ENCODE results near the gene DCAF8.
A peak's percentile ranks its signal among the peaks of the same experiment; 100 is the strongest.

The DCAF8 gene

DNA sequence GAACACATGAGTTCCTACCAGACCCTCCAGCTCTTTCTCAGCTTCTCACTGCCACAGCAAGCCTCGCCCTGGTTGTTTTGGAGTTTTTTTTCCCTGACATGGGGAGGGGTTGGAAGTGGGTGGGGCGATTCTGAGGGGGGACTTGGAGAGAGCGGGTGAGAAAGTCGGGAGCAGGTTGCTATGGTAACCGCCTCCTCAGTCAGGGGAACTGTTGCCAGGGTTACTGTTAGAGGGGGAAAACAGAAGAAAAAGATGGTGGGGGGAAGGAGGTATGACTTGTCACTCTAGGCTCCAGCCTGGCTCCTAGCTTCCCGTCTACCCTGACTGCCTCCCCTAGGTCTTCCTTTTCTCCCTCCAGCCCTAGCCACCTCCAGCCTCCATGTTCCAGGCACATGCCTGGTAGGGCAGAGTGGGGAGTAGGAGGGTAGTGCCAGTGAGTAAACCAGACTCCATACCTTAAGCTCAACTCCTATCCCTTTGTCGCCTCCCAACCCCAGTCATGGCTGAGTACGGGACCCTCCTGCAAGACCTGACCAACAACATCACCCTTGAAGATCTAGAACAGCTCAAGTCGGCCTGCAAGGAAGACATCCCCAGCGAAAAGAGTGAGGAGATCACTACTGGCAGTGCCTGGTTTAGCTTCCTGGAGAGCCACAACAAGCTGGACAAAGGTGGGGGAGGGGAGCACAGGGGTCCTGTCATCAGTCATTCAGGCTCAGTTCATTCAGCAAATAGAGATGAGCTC is 51.1 kb downstream of the DCAF8 start:
- Histone ChIP-seq H3K9me3 (no peaks in the 10 kb centered on the region), H3K4me1 (peaks cover 4% of the 10 kb centered on the region; the same call in 1 of the 2 replicates), H3K36me3 (replicated peaks) (peaks cover 66% of the 10 kb centered on the region), H3K4me3 (no peak overlapping the region), H3K27me3 (ENCODE audit: low read depth) (no peaks in the 10 kb centered on the region)
- in situ Hi-C loops (cut with MboI; ENCODE audit: low sequenced_read_pairs): no loop called here
- no peak for DNase-seq (ENCODE audit: low spot score in 2 of 2)

DNA sequence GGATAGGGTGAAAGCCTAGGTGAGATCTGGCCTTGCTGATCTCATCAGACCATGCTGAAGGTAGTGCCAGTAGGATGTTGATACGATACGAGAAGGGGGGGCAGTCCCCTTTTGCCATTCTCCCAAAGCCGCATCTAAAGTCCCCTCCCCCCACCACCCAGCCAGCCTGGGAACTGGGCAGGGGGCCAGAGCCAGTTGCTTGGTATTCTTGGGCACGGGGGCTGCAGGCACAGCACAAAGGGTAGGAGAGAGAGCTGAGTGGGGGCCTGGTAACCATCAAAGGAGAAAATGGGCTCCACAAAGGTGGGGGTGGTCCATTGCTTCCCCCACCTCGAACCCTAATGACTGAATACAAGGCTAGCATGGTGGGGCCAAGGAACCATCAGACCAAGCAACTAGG is 51.8 kb downstream of the DCAF8 start:
- Histone ChIP-seq H3K4me3 (no peak overlapping the region), H3K9me3 (no peaks in the 10 kb centered on the region), H3K27me3 (ENCODE audit: low read depth) (no peaks in the 10 kb centered on the region), H3K36me3 (replicated peaks) (peaks cover 62% of the 10 kb centered on the region), H3K4me1 (peaks cover 6% of the 10 kb centered on the region; the same call in 1 of the 2 replicates)
- no peak for DNase-seq (ENCODE audit: low spot score in 2 of 2)
- in situ Hi-C loops (cut with MboI; ENCODE audit: low sequenced_read_pairs): no loop called here

DNA sequence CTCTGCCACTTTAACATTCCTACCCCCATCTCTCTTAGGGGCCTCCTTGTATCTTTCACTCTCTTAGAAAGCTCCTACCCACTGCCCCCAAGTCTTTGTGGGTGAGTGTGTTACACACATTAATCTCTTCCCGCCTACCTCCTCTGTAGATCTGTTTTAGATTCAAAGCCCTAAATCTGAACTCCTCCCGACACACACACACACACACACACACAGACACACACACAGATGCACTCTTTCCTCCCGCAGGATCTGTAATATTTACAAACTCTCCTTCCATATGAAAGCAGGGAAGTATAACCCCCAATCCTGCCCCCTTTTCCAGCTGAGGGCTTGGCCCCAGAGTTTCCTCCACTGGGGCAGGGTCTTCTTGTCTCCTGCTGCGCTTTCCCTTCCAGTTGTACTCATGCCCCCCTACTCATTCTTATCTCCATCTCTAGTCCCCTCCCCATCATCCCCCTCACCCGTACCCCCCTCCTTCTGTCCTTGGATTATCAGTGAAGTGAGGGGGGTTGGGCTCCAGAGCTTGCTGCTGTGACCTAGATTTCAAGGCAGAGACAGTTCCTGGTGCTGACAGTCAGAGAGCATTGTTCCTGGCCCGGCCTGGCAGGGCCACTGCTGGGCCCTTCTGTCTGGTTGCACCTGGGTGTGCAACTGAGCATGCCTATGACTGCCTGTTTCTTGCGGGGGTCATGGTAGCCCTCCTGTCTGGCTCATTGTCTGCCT is 52.9 kb downstream of the DCAF8 start:
- in situ Hi-C loops (cut with MboI; ENCODE audit: low sequenced_read_pairs): no loop called here
- peaks cover 6% of the 10 kb centered on the region; the same call in 1 of the 2 replicates for H3K4me1 ChIP-seq

DNA sequence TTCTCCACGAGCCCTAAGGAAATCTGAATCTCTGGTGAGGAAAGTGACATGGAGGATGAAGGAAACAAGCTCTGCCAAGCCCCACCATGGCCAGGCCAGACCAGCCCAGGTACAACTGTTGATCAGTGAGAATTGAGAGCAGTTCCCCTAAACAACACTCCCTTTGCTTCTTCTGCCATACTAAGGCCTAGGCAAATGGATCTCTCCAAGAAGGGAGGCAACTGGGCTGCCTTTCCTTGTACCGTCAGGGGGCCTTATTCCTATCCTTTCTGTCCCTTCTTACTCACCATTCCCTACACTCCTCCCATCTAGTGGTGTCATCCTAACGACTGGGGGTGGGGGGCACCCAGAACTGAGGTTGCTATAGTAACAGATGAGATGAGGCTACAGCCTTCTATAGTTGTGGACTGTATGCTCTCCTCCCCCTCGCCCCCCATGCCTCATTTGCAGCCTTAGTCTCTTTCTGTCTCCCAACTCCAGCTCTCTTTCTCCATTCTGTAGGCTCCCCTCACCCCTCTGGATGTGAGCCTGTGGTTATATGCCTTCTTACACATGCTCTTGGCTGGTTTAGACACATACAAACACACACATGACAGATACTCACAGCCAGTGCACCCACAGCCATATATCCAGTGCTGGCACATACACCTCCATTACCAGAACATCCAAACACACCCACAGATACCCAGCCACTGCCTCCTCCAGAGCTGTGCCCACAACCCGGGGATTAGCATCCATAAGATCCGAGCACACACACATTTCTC is 53.6 kb downstream of the DCAF8 start:
- DNase-seq (ENCODE audit: low spot score in 2 of 2): no peak
- H3K9me3 ChIP-seq: no peaks in the 10 kb centered on the region
- in situ Hi-C loops (cut with MboI; ENCODE audit: low sequenced_read_pairs): no loop called here
- H3K4me1 ChIP-seq: peaks cover 6% of the 10 kb centered on the region; the same call in 1 of the 2 replicates
- no peaks in the 10 kb centered on the region for H3K27me3 ChIP-seq (ENCODE audit: low read depth)
- H3K4me3 ChIP-seq: no peak overlapping the region
- H3K36me3 ChIP-seq (replicated peaks): peaks cover 44% of the 10 kb centered on the region

More for the DNA sequence above, 52.9 kb downstream of the DCAF8 start:
- H3K36me3 ChIP-seq (replicated peaks): peaks cover 51% of the 10 kb centered on the region
- no peaks in the 10 kb centered on the region for H3K9me3 ChIP-seq
- H3K4me3 ChIP-seq: no peak overlapping the region
- no peaks in the 10 kb centered on the region for H3K27me3 ChIP-seq (ENCODE audit: low read depth)
- no peak for DNase-seq (ENCODE audit: low spot score in 2 of 2)

DNA sequence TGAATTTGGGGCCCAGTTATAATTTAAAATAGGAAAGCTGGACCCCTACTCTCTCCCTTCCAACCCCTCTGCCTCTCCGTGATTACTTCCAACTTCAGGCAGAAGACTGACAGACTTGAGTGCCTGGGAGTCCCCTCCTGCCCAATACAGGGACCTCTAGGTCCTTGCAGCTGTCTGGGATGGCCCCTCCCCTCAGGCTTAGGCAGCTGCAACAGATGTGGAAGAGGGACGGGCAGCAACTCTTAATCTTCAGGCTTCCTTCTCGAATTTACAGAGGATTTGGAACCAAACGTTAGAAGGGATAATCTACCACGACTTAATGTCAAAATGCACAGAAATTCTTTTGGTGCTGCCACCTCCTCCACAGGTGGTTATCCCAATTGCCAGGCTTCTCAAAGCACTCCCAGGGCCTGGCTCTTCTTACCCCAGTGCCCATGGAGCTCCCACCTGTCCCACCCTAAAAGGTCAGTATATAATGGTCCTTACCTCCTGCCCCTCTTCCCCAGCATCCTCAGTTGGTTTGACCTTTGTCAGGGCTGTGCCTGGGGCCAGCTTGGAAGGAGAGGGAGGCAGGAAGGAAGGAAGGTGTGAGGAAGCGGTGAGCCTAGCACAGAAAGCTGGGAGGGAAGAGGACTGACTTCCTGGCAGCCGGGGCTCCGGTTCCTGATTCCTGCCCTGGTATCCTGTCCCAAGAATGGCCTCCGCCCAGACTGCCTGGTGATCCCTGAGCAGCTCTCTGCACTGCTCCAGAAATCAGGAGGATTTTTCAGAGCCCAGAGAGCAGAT is 54.4 kb downstream of the DCAF8 start:
- in situ Hi-C loops (cut with MboI; ENCODE audit: low sequenced_read_pairs): no loop called here
- DNase-seq (ENCODE audit: low spot score in 2 of 2): no peak

DNA sequence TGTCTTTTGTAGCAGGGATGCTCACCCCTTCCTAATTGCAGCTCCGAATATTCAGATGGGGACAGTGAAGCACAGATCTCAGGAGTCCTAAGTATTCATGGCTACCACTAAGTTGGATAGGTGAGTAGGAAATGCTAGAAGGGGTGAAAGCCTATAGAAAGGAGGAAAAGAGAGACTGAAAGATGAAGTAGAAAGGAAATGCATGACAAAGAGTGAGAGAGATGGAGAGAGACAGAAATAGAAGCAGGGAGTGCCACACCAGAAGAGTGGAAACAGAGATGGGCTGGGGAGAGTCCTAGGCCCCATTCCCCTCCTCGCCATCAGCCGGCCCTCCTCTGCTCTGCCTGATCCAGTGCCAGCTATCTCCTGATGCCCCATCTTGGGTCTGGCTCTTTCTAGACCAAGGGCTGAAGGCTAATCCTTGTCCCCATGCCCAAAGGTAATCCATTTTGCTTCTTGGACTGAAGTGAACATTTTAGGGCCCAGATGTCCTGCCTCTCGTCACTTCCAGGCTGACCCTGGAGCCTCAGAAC is 55.2 kb downstream of the DCAF8 start:
- Histone ChIP-seq H3K27me3 (ENCODE audit: low read depth) (no peaks in the 10 kb centered on the region), H3K9me3 (no peaks in the 10 kb centered on the region), H3K4me1 (peaks cover 6% of the 10 kb centered on the region; the same call in 1 of the 2 replicates), H3K4me3 (no peak overlapping the region), H3K36me3 (replicated peaks) (peaks cover 31% of the 10 kb centered on the region)
- no peak for DNase-seq (ENCODE audit: low spot score in 2 of 2)
- in situ Hi-C loops (cut with MboI; ENCODE audit: low sequenced_read_pairs): no loop called here

More for the DNA sequence above, 54.4 kb downstream of the DCAF8 start:
- Histone ChIP-seq H3K4me3 (no peak overlapping the region), H3K27me3 (ENCODE audit: low read depth) (no peaks in the 10 kb centered on the region), H3K36me3 (replicated peaks) (peaks cover 39% of the 10 kb centered on the region), H3K9me3 (no peaks in the 10 kb centered on the region), H3K4me1 (peaks cover 6% of the 10 kb centered on the region; the same call in 1 of the 2 replicates)

DNA sequence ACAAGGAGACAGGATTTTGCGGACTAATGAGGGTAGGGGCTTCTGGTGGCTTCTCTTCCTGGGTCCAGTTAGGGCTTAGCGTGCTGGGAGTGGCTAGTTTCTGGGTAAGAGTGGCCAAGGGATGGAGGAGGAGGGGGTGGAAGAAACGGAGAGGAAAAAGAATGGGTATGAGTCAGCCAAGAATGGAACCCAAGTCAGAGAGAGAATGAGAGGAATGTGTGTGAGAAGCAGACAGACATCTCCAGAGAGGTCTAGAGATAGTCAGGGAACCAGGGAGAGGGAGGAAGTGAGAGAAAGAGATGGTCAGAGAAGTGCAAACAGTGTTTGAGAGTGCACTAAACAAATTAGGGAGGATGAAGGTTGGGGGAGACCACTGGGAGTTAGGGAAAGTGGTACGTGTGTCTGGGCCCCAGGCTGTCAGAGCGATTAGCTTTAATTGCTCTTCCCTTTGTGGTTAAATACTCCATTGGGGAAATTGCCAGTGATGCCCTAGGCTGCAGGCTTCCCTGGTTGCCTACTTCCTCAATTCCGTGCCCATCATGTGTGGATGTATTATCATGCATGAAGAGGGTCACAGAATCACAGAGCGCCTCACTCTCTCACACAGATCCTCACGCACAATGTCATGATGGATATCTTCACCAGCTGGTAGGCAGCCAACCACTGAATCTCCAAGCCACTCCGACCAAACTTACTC is 55.8 kb downstream of the DCAF8 start:
- no peaks in the 10 kb centered on the region for H3K9me3 ChIP-seq
- peaks cover 6% of the 10 kb centered on the region; the same call in 1 of the 2 replicates for H3K4me1 ChIP-seq
- H3K4me3 ChIP-seq: peak overlapping the region; percentile 93
- in situ Hi-C loops (cut with MboI; ENCODE audit: low sequenced_read_pairs): no loop called here
- no peak for DNase-seq (ENCODE audit: low spot score in 2 of 2)
- H3K27me3 ChIP-seq (ENCODE audit: low read depth): no peaks in the 10 kb centered on the region
- H3K36me3 ChIP-seq (replicated peaks): peaks cover 25% of the 10 kb centered on the region

DNA sequence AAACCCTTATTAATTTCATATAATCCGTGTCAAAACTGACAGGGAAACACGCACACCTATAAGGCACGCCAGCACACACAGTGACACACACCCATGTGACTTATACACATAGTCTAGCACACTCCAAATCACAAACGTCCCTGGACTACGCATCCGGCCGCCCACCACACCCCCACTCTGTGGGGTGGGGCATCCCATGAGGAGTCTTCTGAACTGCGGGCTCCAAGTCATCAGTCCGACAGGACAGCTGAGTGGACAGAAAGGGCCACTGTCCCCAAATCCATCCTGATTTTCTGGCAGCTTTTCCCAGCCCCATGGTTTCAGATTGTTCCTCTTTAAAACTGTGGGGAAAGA is 56.3 kb downstream of the DCAF8 start:
- H3K4me1 ChIP-seq: peaks cover 6% of the 10 kb centered on the region; the same call in 1 of the 2 replicates
- in situ Hi-C loops (cut with MboI; ENCODE audit: low sequenced_read_pairs): no loop called here
- no peaks in the 10 kb centered on the region for H3K9me3 ChIP-seq
- peak overlapping the region; percentile 93 for H3K4me3 ChIP-seq
- DNase-seq (ENCODE audit: low spot score in 2 of 2): peak in 1 of 2 experiments; percentile 43
- H3K27me3 ChIP-seq (ENCODE audit: low read depth): no peaks in the 10 kb centered on the region
- H3K36me3 ChIP-seq (replicated peaks): peaks cover 20% of the 10 kb centered on the region

DNA sequence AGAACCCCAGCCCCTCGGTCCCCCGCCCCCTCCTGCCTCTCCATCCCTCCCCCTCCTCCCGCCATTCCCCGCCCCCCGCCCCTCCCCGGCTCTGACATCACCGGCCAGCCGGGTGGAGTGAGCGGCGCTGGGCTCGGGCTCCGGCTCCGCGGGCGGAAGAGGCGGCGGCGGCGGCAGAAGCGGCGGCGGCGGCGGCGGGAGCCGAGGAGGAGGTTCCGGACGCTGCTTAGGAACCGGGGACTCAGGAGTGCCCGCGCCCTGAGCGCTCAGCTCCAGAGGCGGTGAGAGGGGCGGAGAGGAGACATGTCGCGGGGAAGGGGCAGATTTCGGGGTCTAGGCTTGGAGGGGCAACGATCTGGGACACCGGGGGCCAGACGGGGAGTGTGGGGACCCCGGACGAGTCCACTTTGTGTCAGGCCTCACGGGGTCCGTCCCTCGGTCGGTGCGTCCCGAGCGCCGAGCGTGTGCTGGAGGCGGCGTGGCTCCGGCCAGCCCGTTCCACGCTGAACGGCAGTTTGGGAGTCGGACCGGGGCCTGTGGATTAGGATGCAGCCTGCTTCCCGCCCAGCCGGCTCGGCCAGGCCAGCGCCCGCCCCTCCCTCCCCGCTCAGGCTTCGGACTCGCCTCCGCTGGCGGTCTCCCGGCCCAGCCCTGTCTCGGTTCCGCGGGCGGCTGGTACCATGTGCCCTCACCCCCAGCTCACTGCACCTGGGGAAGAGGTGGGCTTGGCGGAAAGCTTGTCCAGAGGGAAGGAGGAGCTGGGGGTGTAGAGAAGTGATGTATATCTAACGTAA is 56.9 kb downstream of the DCAF8 start, which contains the start of gene PEA15:
TSS of gene PEA15 (plus strand) at position 143 of the 794 bp plus-strand sequence. CDS start 6,161 bp downstream, outside the sequence.
- in situ Hi-C loops (cut with MboI; ENCODE audit: low sequenced_read_pairs): no loop called here
- H3K4me1 ChIP-seq: peaks cover 6% of the 10 kb centered on the region; the same call in 1 of the 2 replicates
- peak; percentile 37 to 81 for DNase-seq (ENCODE audit: low spot score in 2 of 2)

DNA sequence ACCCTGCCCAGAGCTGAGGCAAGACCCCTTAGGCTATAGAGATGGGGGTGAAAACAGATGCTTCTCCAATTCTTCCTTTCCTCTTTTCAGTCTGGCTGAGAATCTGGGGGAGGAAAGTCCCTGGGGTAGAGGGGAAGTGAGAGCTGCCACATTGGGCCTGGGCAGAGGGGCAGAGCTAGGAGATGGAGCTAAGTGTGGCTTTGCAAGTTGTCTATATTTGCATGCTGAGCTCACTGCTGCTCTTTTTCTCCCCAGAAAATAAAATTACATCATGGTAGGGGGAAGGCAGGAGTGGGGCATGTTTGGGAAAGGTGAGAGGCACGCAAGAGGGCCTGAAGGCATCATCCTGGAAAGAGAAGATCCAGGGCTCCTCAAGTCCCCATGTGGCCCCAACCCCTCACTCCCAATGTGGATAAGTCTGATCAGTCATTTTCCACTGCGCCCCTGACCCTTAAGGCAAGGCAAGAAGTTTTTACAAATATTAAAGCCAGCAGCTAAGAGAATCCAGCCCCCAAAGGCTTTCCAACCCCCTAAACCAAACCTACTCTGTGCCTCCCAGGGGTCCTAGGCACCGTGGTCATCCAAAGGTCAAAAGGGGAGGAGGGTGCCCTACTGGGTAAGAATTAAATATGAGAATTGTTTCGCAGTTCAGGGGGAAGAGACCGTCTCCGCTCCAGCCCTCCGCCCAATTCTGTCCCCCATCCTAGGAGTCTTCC is 57.7 kb downstream of the DCAF8 start:
- no peak for DNase-seq (ENCODE audit: low spot score in 2 of 2)
- in situ Hi-C loops (cut with MboI; ENCODE audit: low sequenced_read_pairs): no loop called here
- H3K27me3 ChIP-seq (ENCODE audit: low read depth): no peaks in the 10 kb centered on the region
- H3K36me3 ChIP-seq (replicated peaks): peaks cover 9% of the 10 kb centered on the region
- peaks cover 6% of the 10 kb centered on the region; the same call in 1 of the 2 replicates for H3K4me1 ChIP-seq
- H3K9me3 ChIP-seq: no peaks in the 10 kb centered on the region
- peak overlapping the region; percentile 93 for H3K4me3 ChIP-seq

More for the DNA sequence above, 56.9 kb downstream of the DCAF8 start, which contains the start of gene PEA15:
- Histone ChIP-seq H3K36me3 (replicated peaks) (peaks cover 15% of the 10 kb centered on the region), H3K9me3 (no peaks in the 10 kb centered on the region), H3K4me3 (peak within 1 kb of the TSS; percentile 93), H3K27me3 (ENCODE audit: low read depth) (no peaks in the 10 kb centered on the region)

DNA sequence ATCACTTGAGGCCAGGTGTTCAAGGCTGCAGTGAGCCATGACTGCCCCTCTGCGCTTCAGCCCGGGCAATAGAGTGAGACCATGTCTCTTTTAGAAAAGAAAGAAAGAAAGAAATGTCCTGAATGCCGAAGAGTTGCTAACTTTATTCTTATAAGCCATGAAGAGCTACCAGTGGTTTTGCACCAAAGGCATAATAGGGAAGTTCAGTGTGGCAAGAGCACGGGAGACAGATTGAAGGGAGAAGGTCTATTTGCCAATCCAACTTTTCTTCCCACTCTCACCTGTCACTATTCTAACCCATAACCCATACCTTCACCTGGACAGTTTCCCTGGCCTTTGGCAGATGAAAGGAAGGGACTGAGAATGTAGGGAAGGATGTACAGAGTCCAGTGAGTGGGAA is 61.6 kb downstream of the DCAF8 start:
- Histone ChIP-seq H3K4me1 (no peaks in the 10 kb centered on the region), H3K9me3 (no peaks in the 10 kb centered on the region), H3K27me3 (ENCODE audit: low read depth) (no peaks in the 10 kb centered on the region), H3K36me3 (replicated peaks) (no peaks in the 10 kb centered on the region), H3K4me3 (no peak overlapping the region)
- in situ Hi-C loops (cut with MboI; ENCODE audit: low sequenced_read_pairs): no loop called here
- DNase-seq (ENCODE audit: low spot score in 2 of 2): no peak

All from HAP-1 (cell line).